HEK293T (cell line): ENCODE data around the gene DNAH1.

Source experiments
- CTBP1 ChIP-seq: fragments of 450-650 bp; IDR thresholded peaks from 2 replicates; pipeline ENCODE4 v1.6.1; 2016; ENCODE audit warnings: borderline replicate concordance
- ELF4 ChIP-seq: fragments of 450-650 bp; IDR thresholded peaks from 2 replicates; pipeline ENCODE4 v1.6.1; 2017; ENCODE audit warnings: antibody characterized with exemption
- FOXA1 ChIP-seq: fragments of 450-650 bp; IDR thresholded peaks from 2 replicates; pipeline ENCODE4 v1.6.1; 2016; ENCODE audit warnings: mild to moderate bottlenecking
- FOXK2 ChIP-seq: fragments of 450-650 bp; IDR thresholded peaks from 2 replicates; pipeline ENCODE4 v1.6.1; 2016; ENCODE audit warnings: mild to moderate bottlenecking
- HDGF ChIP-seq: fragments of 450-650 bp; IDR thresholded peaks from 2 replicates; pipeline ENCODE4 v1.6.1; 2017; ENCODE audit warnings: antibody characterized with exemption, borderline replicate concordance
- L3MBTL2 ChIP-seq: fragments of 450-650 bp; conservative IDR thresholded peaks from 2 replicates; pipeline ENCODE4 v1.6.1; 2016; ENCODE audit warnings: mild to moderate bottlenecking
- NFRKB ChIP-seq: fragments of 450-650 bp; IDR thresholded peaks from 2 replicates; pipeline ENCODE4 v1.6.1; 2016; ENCODE audit warnings: mild to moderate bottlenecking, moderate library complexity
- SP1 ChIP-seq: fragments of 450-650 bp; IDR thresholded peaks from 2 replicates; pipeline ENCODE4 v1.6.1; 2017

GRCh38 chr3:52373676-52374075 lies 57.6 kb downstream of the DNAH1 start:
- TF ChIP-seq FOXA1: no peak
- TF ChIP-seq SP1: no peak
- TF ChIP-seq NFRKB: no peak
- no peak for TF ChIP-seq L3MBTL2
- TF ChIP-seq ELF4: no peak
- no peak for TF ChIP-seq FOXK2
- no peak for TF ChIP-seq HDGF
- no peak for TF ChIP-seq CTBP1
